Measurements from ENCODE around the gene KIF20B.

KIF20B gene, protein sequence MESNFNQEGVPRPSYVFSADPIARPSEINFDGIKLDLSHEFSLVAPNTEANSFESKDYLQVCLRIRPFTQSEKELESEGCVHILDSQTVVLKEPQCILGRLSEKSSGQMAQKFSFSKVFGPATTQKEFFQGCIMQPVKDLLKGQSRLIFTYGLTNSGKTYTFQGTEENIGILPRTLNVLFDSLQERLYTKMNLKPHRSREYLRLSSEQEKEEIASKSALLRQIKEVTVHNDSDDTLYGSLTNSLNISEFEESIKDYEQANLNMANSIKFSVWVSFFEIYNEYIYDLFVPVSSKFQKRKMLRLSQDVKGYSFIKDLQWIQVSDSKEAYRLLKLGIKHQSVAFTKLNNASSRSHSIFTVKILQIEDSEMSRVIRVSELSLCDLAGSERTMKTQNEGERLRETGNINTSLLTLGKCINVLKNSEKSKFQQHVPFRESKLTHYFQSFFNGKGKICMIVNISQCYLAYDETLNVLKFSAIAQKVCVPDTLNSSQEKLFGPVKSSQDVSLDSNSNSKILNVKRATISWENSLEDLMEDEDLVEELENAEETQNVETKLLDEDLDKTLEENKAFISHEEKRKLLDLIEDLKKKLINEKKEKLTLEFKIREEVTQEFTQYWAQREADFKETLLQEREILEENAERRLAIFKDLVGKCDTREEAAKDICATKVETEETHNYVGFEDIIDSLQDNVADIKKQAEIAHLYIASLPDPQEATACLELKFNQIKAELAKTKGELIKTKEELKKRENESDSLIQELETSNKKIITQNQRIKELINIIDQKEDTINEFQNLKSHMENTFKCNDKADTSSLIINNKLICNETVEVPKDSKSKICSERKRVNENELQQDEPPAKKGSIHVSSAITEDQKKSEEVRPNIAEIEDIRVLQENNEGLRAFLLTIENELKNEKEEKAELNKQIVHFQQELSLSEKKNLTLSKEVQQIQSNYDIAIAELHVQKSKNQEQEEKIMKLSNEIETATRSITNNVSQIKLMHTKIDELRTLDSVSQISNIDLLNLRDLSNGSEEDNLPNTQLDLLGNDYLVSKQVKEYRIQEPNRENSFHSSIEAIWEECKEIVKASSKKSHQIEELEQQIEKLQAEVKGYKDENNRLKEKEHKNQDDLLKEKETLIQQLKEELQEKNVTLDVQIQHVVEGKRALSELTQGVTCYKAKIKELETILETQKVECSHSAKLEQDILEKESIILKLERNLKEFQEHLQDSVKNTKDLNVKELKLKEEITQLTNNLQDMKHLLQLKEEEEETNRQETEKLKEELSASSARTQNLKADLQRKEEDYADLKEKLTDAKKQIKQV (N-terminal part only)

GRCh38 chr10:89701242-89702120 is at the start of gene KIF20B:
Gene KIF20B, plus strand, starts transcription at chr10:89701590. Its CDS starts 3,705 bp downstream, at chr10:89705295.
- DNase-seq, result peak; percentile 64 to 98 (median 94)

DNA sequence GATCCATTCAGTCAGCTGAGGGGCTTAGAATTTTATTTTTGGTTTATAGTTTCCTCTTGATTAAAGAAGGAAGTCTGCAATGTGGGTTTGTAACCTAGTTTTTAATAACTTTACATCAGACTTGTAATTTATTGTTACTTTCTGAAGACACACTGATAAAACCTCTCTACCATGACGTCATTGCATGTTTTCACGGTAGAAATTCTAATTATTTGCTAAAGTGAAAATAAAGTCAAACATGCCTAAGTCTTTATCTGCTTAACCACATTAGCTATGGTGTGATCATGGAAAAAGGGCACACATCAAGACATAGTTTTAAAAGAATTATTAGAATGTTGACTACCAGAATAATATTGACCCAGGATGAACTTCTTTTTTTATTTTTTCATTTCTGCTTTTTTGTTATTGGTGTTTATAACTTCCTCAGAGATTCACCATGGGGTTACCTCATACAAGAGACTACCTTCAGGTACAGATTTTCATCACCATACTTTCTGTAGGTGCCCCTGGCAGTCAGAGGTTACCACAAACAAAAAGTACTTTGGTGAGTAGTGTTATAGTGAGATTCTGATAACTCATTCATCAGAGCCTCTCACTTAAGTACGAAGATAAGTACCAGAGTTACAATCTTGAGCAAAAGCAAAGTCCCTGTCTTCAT is 49.3 kb upstream of the KIF20B start:
- DNase-seq, result no peak

DNA sequence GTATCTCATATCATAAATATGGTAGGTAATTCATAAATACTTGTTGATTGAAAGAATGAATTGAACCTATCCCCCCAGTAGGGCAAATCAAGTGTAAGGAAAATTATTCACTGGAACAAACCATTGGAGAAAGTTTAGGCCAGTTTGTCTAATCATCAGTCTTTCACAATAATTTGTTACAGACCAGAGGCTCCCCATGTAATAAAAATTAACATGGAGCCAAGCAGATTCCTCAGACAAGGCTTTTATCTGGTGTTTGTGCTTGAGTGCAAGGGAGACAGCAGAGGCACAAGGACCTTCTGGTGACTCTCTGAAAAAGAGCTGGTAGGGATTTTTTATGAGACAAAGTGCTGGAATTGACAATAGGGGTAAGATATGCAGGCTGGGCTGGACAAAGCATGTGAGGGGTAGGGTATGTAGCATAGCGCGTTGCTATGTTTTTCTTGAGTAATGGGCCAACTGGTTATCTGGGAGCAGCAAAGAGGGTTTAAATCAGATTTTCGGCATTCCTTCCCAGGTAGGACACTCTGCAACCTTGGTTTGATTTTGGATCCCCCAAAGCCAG is 48.5 kb upstream of the KIF20B start:
- DNase-seq, result no peak

DNA sequence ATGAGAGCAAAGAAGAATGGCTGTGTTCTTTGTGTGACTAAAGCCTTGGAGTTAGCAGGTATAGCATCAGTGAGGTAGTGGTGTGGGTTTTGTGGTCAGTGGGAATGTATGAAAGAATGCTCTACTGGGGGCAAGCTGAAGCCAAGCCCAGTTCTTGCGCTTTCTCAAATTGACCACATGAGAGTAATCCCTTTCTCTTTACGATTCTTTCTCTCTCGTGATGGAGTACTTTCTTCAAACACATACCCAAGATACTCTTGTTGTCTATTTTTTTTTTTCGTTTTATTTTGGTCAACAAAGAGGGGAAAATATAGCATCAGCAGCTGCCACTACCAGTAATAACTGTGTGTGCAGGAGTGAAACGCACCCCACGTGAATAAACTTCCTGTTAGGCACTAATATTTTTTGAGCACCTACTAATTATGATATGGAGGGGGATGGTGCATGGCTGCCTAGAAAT is 48.0 kb upstream of the KIF20B start:
- DNase-seq, result no peak

DNA sequence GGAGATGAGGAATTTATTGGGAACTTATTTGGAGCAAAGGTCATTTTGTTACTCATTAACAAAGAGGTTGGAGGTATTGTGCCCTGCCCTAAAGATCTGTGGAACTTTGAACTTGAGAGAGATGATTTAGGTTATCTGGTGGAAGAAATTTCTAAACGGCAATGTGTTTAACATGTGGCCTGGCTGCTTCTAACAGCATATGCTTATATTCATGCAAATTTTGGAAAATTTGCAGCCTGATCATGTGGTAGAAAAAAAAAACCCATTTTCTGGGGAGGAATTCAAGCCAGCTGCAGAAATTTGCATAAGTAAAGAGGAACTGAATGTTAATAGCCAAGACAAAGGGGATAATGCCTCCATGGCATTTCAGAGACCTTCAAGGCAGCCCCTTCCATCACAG is 45.7 kb upstream of the KIF20B start:
- no peak for DNase-seq

GRCh38 chr10:89657302-89657701 is 44.1 kb upstream of the KIF20B start:
- no peak for DNase-seq

DNA sequence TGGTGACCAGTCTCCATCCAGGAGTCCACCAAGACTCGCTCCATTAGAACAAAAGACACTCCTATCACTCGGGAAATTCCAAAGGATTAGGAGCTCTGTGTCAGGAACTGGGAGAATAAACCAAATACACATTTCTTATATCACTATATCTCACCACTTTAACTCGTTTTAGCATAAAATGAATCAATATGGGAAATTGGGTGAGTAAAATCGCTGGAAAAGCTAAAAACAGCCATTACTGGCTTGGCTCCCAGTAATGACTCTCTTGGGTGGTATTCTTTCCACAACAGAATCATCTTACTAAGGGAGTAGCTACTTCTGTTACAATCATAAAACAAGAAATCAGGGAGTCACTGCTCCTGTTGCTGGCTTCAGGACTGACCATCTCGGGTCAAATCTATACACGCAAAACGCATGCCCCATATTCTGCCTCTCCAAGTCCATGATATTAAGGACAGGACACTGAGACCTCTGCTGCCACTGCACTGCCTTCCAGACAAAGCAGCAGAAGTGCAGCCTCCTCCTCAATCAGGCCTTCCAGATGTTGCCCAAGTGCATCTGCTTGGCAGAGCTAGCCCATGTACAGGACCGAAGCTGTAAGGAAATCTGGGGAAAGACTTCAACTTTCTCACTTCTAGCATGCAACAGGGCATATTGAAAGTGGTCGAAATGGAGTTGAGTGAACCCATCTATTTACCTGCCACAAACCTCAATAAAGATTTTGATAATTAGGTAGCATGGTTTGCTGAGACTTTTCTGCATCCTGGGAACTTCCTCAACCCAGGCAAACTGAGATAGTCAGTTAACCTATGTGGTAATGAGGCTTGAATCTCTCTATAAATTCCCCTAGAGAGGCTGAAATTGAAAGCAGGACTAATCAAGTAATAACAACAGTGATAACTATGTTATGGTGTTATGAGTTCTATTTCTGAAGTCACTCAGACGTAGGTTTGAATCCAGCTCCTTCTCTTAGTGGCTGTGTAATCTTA is 42.0 kb upstream of the KIF20B start:
- DNase-seq, result peak in 2 of 58 donors; percentile 5 to 6

- no peak for DNase-seq
Observed at GRCh38 chr10:89662596-89662995, 38.8 kb upstream of the KIF20B start.

GRCh38 chr10:89663144-89663543 is 38.2 kb upstream of the KIF20B start:
- no peak for DNase-seq

- DNase-seq, result no peak
Observed at GRCh38 chr10:89664203-89664602, 37.2 kb upstream of the KIF20B start.

GRCh38 chr10:89665302-89665701 is 36.1 kb upstream of the KIF20B start:
- DNase-seq, result no peak

- no peak for DNase-seq
Observed at GRCh38 chr10:89666138-89666537, 35.3 kb upstream of the KIF20B start.

GRCh38 chr10:89668386-89669071 is 32.9 kb upstream of the KIF20B start:
- no peak for DNase-seq

- DNase-seq, result no peak
Observed at GRCh38 chr10:89669985-89670384, 31.4 kb upstream of the KIF20B start.

DNA sequence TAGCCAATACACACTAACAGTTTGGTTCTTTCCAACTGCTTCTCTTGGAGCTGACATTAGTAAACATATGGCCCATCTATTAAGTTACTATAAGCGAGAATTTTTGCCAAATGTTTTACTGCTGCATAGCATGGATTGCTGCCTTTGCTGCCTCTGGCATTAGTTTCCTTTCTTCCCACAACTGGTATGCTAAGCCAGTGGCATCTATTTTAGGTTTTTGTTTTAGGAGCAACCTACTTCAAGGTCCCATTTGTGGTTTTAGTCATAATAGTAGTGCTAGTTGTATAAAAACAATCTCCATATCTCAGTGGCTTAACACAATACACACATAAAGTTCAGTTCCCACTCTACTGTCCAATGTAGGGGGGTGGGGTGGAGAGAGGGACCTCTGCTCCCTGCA is 30.5 kb upstream of the KIF20B start:
- no peak for DNase-seq

DNA sequence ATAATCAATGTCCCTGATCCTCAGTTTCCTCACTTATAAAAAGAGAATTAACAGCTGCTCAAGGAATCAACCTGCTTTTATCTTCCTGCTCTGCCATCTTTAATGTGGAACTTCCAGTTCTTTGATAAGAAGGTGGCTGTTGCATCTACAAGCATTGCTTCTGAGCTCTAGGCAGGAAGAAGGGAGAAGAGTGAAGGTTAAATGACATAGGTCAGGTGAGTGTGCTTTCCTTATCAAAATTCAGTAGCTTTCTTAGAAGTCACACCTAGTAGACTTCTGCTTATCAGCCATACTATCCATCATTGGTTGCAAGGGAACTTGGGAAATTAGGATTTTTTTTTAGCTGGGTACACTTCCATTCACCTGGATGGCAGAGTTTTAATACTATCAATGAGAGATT is 24.0 kb upstream of the KIF20B start:
- no peak for DNase-seq

- no peak for DNase-seq
Observed at GRCh38 chr10:89679986-89680385, 21.4 kb upstream of the KIF20B start.

DNA sequence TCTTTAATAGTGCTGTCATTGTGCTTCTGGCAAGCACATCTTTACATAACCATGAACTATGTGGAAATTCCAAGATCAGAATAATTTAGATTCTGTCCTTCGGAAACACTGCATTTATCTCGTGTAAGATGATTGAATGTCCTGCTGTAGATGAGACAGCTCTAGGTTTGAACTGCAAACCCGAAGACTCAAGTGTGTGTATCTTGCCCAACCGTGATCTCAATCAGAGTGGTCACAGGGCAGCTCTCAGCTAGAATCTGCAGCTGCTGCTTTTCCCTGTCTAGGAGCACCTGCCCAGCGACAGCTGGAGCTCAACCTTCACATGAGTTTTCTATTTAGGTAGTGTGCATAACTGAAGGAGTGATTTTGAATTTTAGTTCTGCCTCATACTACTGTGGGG is 17.5 kb upstream of the KIF20B start:
- no peak for DNase-seq
